ENCODE measurements around the gene ENO1. TPM values are rescaled to one million over a fixed set of nuclear protein-coding genes. Genes with fewer than 3 reads are reported as not detected.
A peak's percentile ranks its signal among the peaks of the same experiment; 100 is the strongest.

Gene ENO1
- total and polyA plus RNA-seq, 2 of the 4 experiments (the other 2 are of a cell fraction), result 2,125 to 3,643 TPM

DNA sequence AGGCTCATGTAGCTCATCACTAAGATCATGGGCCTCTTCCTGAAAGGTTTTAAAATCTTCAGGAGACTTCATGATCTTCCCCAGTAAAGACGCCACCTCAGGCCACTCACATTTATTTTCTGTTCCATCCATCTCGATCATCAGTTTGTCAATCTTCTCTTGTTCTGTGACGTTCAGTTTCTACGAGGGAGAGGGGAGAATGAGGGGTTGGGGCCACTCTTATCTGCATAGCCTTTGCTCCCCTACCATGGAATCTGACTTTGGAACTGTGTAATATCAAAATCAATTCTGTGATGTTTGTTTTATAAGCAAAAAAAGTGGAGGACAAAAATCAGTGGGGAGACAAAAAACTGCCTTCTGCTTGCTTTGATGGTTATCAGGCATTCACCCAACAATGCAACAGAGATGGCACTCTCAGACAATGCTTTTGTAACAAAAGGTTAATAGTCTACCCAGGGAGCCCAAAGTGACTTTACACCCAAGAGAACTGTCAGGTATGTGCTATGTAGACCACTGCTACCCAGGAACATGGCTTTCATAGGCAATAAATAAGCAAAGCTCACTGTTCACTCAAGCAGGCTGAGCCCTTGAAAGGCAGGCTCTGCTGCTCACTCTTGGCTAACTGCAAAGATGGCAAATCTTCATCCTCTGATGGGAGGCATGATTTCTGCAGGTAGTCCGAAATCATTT is 10.5 kb downstream of the ENO1 start:
- Histone ChIP-seq H4K20me1 (ENCODE audit: insufficient read depth, low read length) (peaks cover 100% of the 10 kb centered on the region), H3K4ac (ENCODE audit: low read depth, low read length) (no peak overlapping the region), H3K4me1 (ENCODE audit: control insufficient read depth, insufficient read depth, low read length) (peaks cover 34% of the 10 kb centered on the region), H3K4me2 (ENCODE audit: low read depth, low read length) (no peak overlapping the region), H4K8ac (ENCODE audit: low read depth in 2 of 2, low read length in 2 of 2) (peak overlapping the region in 1 of 2 experiments; percentile 30; a peak in 1 of 4 replicates), H3K4me3 (ENCODE audit: insufficient read depth, low read depth, low read length) (no peak overlapping the region), H3K9ac (ENCODE audit: low read depth, low read length) (no peak overlapping the region), H2BK20ac (ENCODE audit: low read depth, low read length) (no peak overlapping the region), H4K91ac (ENCODE audit: insufficient read depth, low read depth, low read length) (no peak overlapping the region), H3K56ac (ENCODE audit: extremely low read depth, insufficient read depth, low read length) (no peak overlapping the region), H2BK120ac (ENCODE audit: low read depth, low read length) (no peak overlapping the region), H3K27ac (ENCODE audit: insufficient read depth, low read length) (no peak overlapping the region), H3K79me1 (ENCODE audit: low read depth in 1 of 2, low read length in 2 of 2) (peaks cover 83 to 98% of the 10 kb centered on the region in 2 experiments), H3K36me3 (ENCODE audit: control insufficient read depth, insufficient read depth, low read length) (peaks cover 95% of the 10 kb centered on the region), H2BK5ac (ENCODE audit: low read depth, low read length, poor library complexity, severe bottlenecking) (no peak overlapping the region), H2AFZ (replicated peaks; ENCODE audit: low read length, poor library complexity) (no peak overlapping the region), H3K9me1 (ENCODE audit: insufficient read depth, low read length) (peaks cover 21% of the 10 kb centered on the region), H2AK5ac (ENCODE audit: low read depth, low read length) (no peak overlapping the region), H2BK15ac (ENCODE audit: low read depth, low read length) (no peak overlapping the region), H3K27me3 (ENCODE audit: control insufficient read depth, insufficient read depth, low read length) (no peaks in the 10 kb centered on the region), H3K9me3 (ENCODE audit: control insufficient read depth, insufficient read depth, low read length) (no peaks in the 10 kb centered on the region), H4K5ac (ENCODE audit: low read depth, low read length) (no peak overlapping the region), H3K18ac (ENCODE audit: low read depth, low read length) (no peak overlapping the region), H3K23ac (ENCODE audit: low read depth, low read length) (no peak overlapping the region), H3K14ac (replicated peaks; ENCODE audit: low read depth, low read length) (no peak overlapping the region), H2AK9ac (replicated peaks; ENCODE audit: low read depth, low read length, poor library complexity) (no peak overlapping the region)
- in situ Hi-C loops (cut with MboI; ENCODE audit: low sequenced_read_pairs), result loop anchor here (25.0 kb wide), 1 partner anchor 881 kb away; no protein-coding TSS in a partner anchor
- dilution Hi-C loops (cut with HindIII; ENCODE audit: low sequenced_read_pairs, unreplicated experiment), result no loop called here
- DNase-seq (no peak), ATAC-seq (ENCODE audit: low read depth) (no peak)
- peak; percentile 27 for TF ChIP-seq POLR2A (IDR thresholded peaks at IDR 0.05; ENCODE audit: low read depth, low read length)
- no peak for TF ChIP-seq MXI1 (IDR thresholded peaks at IDR 0.05; ENCODE audit: borderline replicate concordance, low read depth, low read length)
- no peak for TF ChIP-seq MAZ (IDR thresholded peaks at IDR 0.05; ENCODE audit: borderline replicate concordance, low read depth, low read length)
- TF ChIP-seq RFX5 (IDR thresholded peaks at IDR 0.05; ENCODE audit: low read depth, low read length), result no peak
- TF ChIP-seq BHLHE40 (IDR thresholded peaks at IDR 0.05; ENCODE audit: low read depth, low read length), result no peak
- CTCF ChIA-PET, result no interaction called here
- intact Hi-C loops (cut with micrococcal nuclease), result no loop called here
- no CpG with 5 or more reads among the region's 5 CpGs for WGBS, 2 experiments (ENCODE audit: extremely low coverage in 2 of 2, insufficient read length in 1 of 2)
- POLR2A ChIA-PET (ENCODE audit: unreplicated experiment), result interaction anchor here (0.6 kb wide), 1 partner anchor 495 kb away, joined by 4 read pairs; no protein-coding TSS in a partner anchor
- no TSS peak for BruUV-seq (replicated peaks)
